Stromal cell of bone marrow (primary cell): ENCODE data around the gene SDK1.

Source experiments
- DNase-seq: peaks from one replicate; pipeline ENCODE4 v3.0.0-alpha.2; 2012; ENCODE audit warnings: low read depth

SDK1 gene

GRCh38 chr7:3408814-3409595 is 108.0 kb downstream of the SDK1 start:
- DNase-seq: no peak

- no peak for DNase-seq
Observed at GRCh38 chr7:3412871-3413270, 111.8 kb downstream of the SDK1 start.

GRCh38 chr7:3415861-3416312 is 114.8 kb downstream of the SDK1 start:
- DNase-seq: no peak

GRCh38 chr7:3416453-3416852 is 115.4 kb downstream of the SDK1 start:
- no peak for DNase-seq

GRCh38 chr7:3425087-3425486 is 124.0 kb downstream of the SDK1 start:
- DNase-seq: no peak

- DNase-seq: no peak
Observed at GRCh38 chr7:3426064-3426463, 125.0 kb downstream of the SDK1 start.

- DNase-seq: no peak
Observed at GRCh38 chr7:3427957-3428356, 126.9 kb downstream of the SDK1 start.

- DNase-seq: no peak
Observed at GRCh38 chr7:3429981-3430380, 128.9 kb downstream of the SDK1 start.

GRCh38 chr7:3430588-3430987 is 129.5 kb downstream of the SDK1 start:
- DNase-seq: no peak

- DNase-seq: no peak
Observed at GRCh38 chr7:3431306-3431705, 130.3 kb downstream of the SDK1 start.

GRCh38 chr7:3432911-3433310 is 131.9 kb downstream of the SDK1 start:
- DNase-seq: no peak

GRCh38 chr7:3434611-3435010 is 133.6 kb downstream of the SDK1 start:
- no peak for DNase-seq

- DNase-seq: no peak
Observed at GRCh38 chr7:3436112-3436511, 135.1 kb downstream of the SDK1 start.

- no peak for DNase-seq
Observed at GRCh38 chr7:3436746-3437145, 135.7 kb downstream of the SDK1 start.

- no peak for DNase-seq
Observed at GRCh38 chr7:3437467-3437866, 136.4 kb downstream of the SDK1 start.

GRCh38 chr7:3438352-3438751 is 137.3 kb downstream of the SDK1 start:
- DNase-seq: no peak

- DNase-seq: peak; percentile 85
Observed at GRCh38 chr7:3439333-3440030, 138.4 kb downstream of the SDK1 start.

- DNase-seq: no peak
Observed at GRCh38 chr7:3440509-3440908, 139.5 kb downstream of the SDK1 start.

- no peak for DNase-seq
Observed at GRCh38 chr7:3443716-3444115, 142.7 kb downstream of the SDK1 start.

- DNase-seq: no peak
Observed at GRCh38 chr7:3446786-3447185, 145.7 kb downstream of the SDK1 start.

GRCh38 chr7:3451701-3452100 is 150.6 kb downstream of the SDK1 start:
- DNase-seq: no peak

GRCh38 chr7:3453398-3453797 is 152.3 kb downstream of the SDK1 start:
- DNase-seq: no peak

- DNase-seq: no peak
Observed at GRCh38 chr7:3455806-3456595, 154.9 kb downstream of the SDK1 start.
